DOHH2 (cell line): ENCODE results near the gene ENTPD7.
A peak's percentile ranks its signal among the peaks of the same experiment; 100 is the strongest.

Experiments used
- H3F3A ChIP-seq: fragments of 200-600 bp; sonication (generic), shearing (Covaris generic); 2 replicates; pipeline ENCODE4 v1.6.0; 2016; ENCODE audit warnings: antibody characterized with exemption, mild to moderate bottlenecking; ENCODE audit not compliant: control insufficient read depth, insufficient read depth
- H3K27ac ChIP-seq: fragments of 200-600 bp; sonication (generic); 2 replicates; pipeline ENCODE4 v1.5.1; 2014; ENCODE audit warnings: low read depth, mild to moderate bottlenecking, low read length, moderate library complexity
- H3K27me3 ChIP-seq: fragments of 200-600 bp; sonication (generic); 2 replicates; pipeline ENCODE4 v1.6.1; 2014; ENCODE audit warnings: mild to moderate bottlenecking, low read length, mixed read lengths; ENCODE audit not compliant: control insufficient read depth
- H3K36me3 ChIP-seq: fragments of 200-600 bp; sonication (generic); 2 replicates; pipeline ENCODE4 v1.6.1; 2014; ENCODE audit warnings: mild to moderate bottlenecking, low read length, moderate library complexity, mixed read lengths; ENCODE audit not compliant: control insufficient read depth
- H3K4me1 ChIP-seq: fragments of 200-600 bp; sonication (generic); 2 replicates; pipeline ENCODE4 v1.6.1; 2014; ENCODE audit warnings: mild to moderate bottlenecking, low read length, mixed read lengths; ENCODE audit not compliant: control insufficient read depth
- H3K4me2 ChIP-seq: fragments of 200-600 bp; sonication (generic); 2 replicates; pipeline ENCODE4 v1.6.0; 2014; ENCODE audit warnings: mild to moderate bottlenecking, low read length, moderate library complexity
- H3K4me3 ChIP-seq: fragments of 200-600 bp; sonication (generic); 2 replicates; pipeline ENCODE4 v1.5.1; 2014; ENCODE audit warnings: mild to moderate bottlenecking, low read length, mixed read lengths
- H3K79me2 ChIP-seq: fragments of 200-600 bp; sonication (generic); 2 replicates; pipeline ENCODE4 v1.6.1; 2014; ENCODE audit warnings: mild to moderate bottlenecking, low read length, mixed read lengths; ENCODE audit not compliant: control insufficient read depth
- H3K9me2 ChIP-seq: fragments of 200-600 bp; sonication (generic); replicated peaks from 2 replicates; pipeline ENCODE4 v1.6.1; 2014; ENCODE audit warnings: mild to moderate bottlenecking, low read length, mixed read lengths; ENCODE audit not compliant: control insufficient read depth
- H3K9me3 ChIP-seq: fragments of 200-600 bp; sonication (generic); 2 replicates; pipeline ENCODE4 v1.6.1; 2014; ENCODE audit warnings: antibody characterized with exemption, low read length, mixed read lengths; ENCODE audit not compliant: control insufficient read depth, insufficient read depth
- H4K20me1 ChIP-seq: fragments of 200-600 bp; sonication (generic); 2 replicates; pipeline ENCODE4 v1.6.0; 2014; ENCODE audit warnings: low read depth, mild to moderate bottlenecking, antibody characterized with exemption, low read length, moderate library complexity; ENCODE audit not compliant: control insufficient read depth, insufficient read depth
- EZH2phosphoT487 ChIP-seq: fragments of 200-600 bp; sonication (generic); IDR thresholded peaks from 2 replicates; pipeline ENCODE4 v1.6.1; 2017; ENCODE audit warnings: borderline replicate concordance, mild to moderate bottlenecking, antibody characterized with exemption, low read length, moderate library complexity, mixed read lengths
- TF ChIP-seq, protein P1 (sequence below): fragments of 200-600 bp; sonication (generic); IDR thresholded peaks from one replicate; pipeline ENCODE4 v1.5.1; 2014; ENCODE audit warnings: antibody characterized with exemption, mild to moderate bottlenecking, low read depth, low read length; ENCODE audit not compliant: poor library complexity, severe bottlenecking

ENTPD7 gene, protein sequence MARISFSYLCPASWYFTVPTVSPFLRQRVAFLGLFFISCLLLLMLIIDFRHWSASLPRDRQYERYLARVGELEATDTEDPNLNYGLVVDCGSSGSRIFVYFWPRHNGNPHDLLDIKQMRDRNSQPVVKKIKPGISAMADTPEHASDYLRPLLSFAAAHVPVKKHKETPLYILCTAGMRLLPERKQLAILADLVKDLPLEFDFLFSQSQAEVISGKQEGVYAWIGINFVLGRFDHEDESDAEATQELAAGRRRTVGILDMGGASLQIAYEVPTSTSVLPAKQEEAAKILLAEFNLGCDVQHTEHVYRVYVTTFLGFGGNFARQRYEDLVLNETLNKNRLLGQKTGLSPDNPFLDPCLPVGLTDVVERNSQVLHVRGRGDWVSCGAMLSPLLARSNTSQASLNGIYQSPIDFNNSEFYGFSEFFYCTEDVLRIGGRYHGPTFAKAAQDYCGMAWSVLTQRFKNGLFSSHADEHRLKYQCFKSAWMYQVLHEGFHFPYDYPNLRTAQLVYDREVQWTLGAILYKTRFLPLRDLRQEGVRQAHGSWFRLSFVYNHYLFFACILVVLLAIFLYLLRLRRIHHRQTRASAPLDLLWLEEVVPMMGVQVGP

DNA sequence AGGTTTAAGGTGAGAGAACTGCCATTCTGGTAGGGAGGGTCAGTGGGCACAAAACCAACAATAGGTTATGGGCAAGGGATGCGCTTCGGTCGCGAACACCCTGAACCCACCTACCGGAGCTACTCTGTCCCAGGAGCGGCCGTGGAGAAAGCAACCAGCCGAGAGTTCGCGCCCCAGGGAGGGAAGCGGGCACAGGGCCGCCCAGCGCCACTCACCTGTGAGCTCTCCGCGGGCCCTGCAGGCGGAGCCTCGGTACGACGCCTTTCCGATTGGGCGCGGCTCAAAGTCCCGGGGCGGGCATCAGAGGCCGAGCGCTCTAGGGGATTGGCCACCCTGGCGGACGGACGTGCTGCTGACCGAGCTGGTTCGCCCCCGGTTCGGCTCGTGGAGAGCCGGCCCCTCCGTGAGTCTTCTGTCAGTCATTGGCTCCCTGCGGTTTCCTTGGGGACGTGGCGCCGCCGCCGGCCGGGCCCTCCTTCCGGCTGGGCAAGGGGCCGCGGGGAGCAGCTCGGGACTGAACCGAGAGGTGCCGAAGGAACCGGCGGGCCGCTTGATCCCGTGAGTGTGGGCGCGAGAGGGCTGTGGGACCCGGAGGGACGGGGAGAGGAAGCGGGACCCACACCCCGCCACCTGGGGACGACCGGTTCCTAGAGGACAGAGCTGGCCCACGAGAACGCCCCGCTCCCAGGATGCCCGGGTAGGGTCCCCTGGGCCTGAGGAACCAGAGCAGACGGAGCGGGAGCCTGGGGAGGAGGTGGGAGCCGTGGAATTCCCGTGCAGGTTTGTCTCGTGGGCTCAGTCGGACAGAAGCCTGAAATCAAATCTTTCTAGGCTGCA, at the start of gene ENTPD7:
ENTPD7 (plus strand) TSS at position 479 of the 837 bp plus-strand sequence. CDS start 448 bp downstream, outside the sequence.
- Histone ChIP-seq H3K4me3 (peak within 1 kb of the TSS; percentile 86), H3K27me3 (peaks cover 32% of the 10 kb centered on the region), H3K36me3 (no peaks in the 10 kb centered on the region), H3K79me2 (no peaks in the 10 kb centered on the region), H3F3A (no peaks in the 10 kb centered on the region), H3K4me2 (peak within 1 kb of the TSS; percentile 77), H3K9me3 (no peaks in the 10 kb centered on the region), H4K20me1 (no peaks in the 10 kb centered on the region), H3K27ac (no peak within 1 kb of the TSS), H3K9me2 (no peaks in the 10 kb centered on the region), H3K4me1 (peaks cover 12% of the 10 kb centered on the region)
- TF ChIP-seq, protein P1, sequence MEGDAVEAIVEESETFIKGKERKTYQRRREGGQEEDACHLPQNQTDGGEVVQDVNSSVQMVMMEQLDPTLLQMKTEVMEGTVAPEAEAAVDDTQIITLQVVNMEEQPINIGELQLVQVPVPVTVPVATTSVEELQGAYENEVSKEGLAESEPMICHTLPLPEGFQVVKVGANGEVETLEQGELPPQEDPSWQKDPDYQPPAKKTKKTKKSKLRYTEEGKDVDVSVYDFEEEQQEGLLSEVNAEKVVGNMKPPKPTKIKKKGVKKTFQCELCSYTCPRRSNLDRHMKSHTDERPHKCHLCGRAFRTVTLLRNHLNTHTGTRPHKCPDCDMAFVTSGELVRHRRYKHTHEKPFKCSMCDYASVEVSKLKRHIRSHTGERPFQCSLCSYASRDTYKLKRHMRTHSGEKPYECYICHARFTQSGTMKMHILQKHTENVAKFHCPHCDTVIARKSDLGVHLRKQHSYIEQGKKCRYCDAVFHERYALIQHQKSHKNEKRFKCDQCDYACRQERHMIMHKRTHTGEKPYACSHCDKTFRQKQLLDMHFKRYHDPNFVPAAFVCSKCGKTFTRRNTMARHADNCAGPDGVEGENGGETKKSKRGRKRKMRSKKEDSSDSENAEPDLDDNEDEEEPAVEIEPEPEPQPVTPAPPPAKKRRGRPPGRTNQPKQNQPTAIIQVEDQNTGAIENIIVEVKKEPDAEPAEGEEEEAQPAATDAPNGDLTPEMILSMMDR, result no peak
- TF ChIP-seq EZH2phosphoT487, result no peak

DNA sequence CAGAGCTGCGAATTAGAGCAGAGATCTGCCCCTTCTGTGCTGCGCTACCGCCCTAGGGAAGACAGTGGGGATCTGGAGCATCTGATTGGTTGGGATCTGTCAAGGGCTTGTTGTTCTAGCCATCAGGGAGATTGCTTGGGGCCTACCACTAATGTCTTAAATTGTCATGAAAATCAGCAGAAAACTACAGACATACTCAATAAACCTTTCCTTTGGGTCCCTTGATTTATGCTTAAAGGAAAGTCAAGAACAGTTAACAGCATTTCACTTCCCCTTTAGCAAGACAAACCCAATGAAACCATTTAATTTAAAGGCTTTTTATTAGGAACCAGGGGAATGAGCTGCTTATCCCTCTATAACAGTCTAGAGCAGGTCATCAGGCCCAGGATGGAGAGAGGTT, 49.1 kb upstream of the ENTPD7 start:
- Histone ChIP-seq H3K9me3 (no peaks in the 10 kb centered on the region), H3K79me2 (no peaks in the 10 kb centered on the region), H3F3A (no peaks in the 10 kb centered on the region), H4K20me1 (peaks cover 5% of the 10 kb centered on the region; the same call in 1 of the 2 replicates), H3K36me3 (peaks cover 33% of the 10 kb centered on the region), H3K4me2 (no peak overlapping the region), H3K27me3 (no peaks in the 10 kb centered on the region), H3K27ac (no peak overlapping the region), H3K9me2 (no peaks in the 10 kb centered on the region), H3K4me1 (no peaks in the 10 kb centered on the region; the same call in 1 of the 2 replicates), H3K4me3 (no peak overlapping the region)
- TF ChIP-seq, protein P1, result no peak
- no peak for TF ChIP-seq EZH2phosphoT487

DNA sequence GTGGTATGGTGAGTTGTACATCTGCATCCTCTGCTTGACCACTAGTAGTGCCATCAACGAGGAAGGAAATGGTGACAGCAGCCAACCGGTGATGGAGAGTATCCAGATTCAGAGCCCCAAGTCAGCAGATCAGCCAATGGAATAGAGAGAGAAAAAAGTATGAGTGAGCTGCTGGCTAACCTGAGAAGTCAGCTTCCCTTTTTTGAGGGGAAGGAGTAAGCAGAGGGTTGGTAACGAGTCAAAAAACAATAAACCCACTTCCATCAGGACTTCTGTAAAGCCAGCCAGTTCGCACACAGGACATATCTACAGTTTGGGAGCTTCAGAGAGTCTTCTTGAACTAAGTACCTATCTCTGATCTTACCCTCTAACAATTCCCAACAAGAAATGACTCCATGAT, 48.0 kb upstream of the ENTPD7 start:
- no peaks in the 10 kb centered on the region; the same call in 1 of the 2 replicates for H3K4me1 ChIP-seq
- TF ChIP-seq EZH2phosphoT487, result no peak
- TF ChIP-seq, protein P1, result no peak
- no peak overlapping the region for H3K4me3 ChIP-seq
- no peak overlapping the region for H3K4me2 ChIP-seq
- no peaks in the 10 kb centered on the region for H3F3A ChIP-seq
- no peaks in the 10 kb centered on the region for H3K9me3 ChIP-seq
- H4K20me1 ChIP-seq, result peaks cover 5% of the 10 kb centered on the region; the same call in 1 of the 2 replicates
- H3K27me3 ChIP-seq, result no peaks in the 10 kb centered on the region
- H3K9me2 ChIP-seq, result no peaks in the 10 kb centered on the region
- no peak overlapping the region for H3K27ac ChIP-seq
- H3K36me3 ChIP-seq, result peaks cover 40% of the 10 kb centered on the region
- H3K79me2 ChIP-seq, result peaks cover 11% of the 10 kb centered on the region
